ENCODE measurements around the gene ANKRD30B.
"Not testable (repeated sequence)": the region's sequence is repeated elsewhere in the genome, so short reads cannot be mapped to it uniquely, and the experiment has no call there.

Gene ANKRD30B

GRCh38 chr18:14747513-14748474, at the start of gene ANKRD30B:
Gene ANKRD30B, plus strand, starts transcription at chr18:14748172. Its CDS starts 248 bp downstream, at chr18:14748420.
- no peak for DNase-seq (ENCODE audit: low read depth in 2 of 3, low spot score in 1 of 3)

GRCh38 chr18:14701286-14702040, 46.5 kb upstream of the ANKRD30B start:
- not testable (repeated sequence) for DNase-seq (ENCODE audit: low read depth in 2 of 3, low spot score in 1 of 3)

GRCh38 chr18:14709761-14710160, 38.2 kb upstream of the ANKRD30B start:
- DNase-seq (ENCODE audit: low read depth in 2 of 3, low spot score in 1 of 3), result not testable (repeated sequence)

GRCh38 chr18:14721569-14721968, 26.4 kb upstream of the ANKRD30B start:
- DNase-seq (ENCODE audit: low read depth in 2 of 3, low spot score in 1 of 3), result not testable (repeated sequence)

- not testable (repeated sequence) for DNase-seq (ENCODE audit: low read depth in 2 of 3, low spot score in 1 of 3)
These were observed 8.9 kb upstream of the ANKRD30B start for GRCh38 chr18:14739056-14739455.

GRCh38 chr18:14746897-14747296, 1.1 kb upstream of the ANKRD30B start:
- no peak for DNase-seq (ENCODE audit: low read depth in 2 of 3, low spot score in 1 of 3)

GRCh38 chr18:14748496-14748895, 524 bp downstream of the ANKRD30B start:
- DNase-seq (ENCODE audit: low read depth in 2 of 3, low spot score in 1 of 3), result no peak

GRCh38 chr18:14763566-14763965, 15.6 kb downstream of the ANKRD30B start:
- DNase-seq (ENCODE audit: low read depth in 2 of 3, low spot score in 1 of 3), result not testable (repeated sequence)

- DNase-seq (ENCODE audit: low read depth in 2 of 3, low spot score in 1 of 3), result no peak
These were observed 19.5 kb downstream of the ANKRD30B start for GRCh38 chr18:14767474-14767873.

- DNase-seq (ENCODE audit: low read depth in 2 of 3, low spot score in 1 of 3), result no peak
These were observed 20.3 kb downstream of the ANKRD30B start for GRCh38 chr18:14768241-14768640.

GRCh38 chr18:14769381-14769780, 21.4 kb downstream of the ANKRD30B start:
- no peak for DNase-seq (ENCODE audit: low read depth in 2 of 3, low spot score in 1 of 3)

GRCh38 chr18:14776801-14777200, 28.8 kb downstream of the ANKRD30B start:
- no peak for DNase-seq (ENCODE audit: low read depth in 2 of 3, low spot score in 1 of 3)

GRCh38 chr18:14781671-14782070, 33.7 kb downstream of the ANKRD30B start:
- DNase-seq (ENCODE audit: low read depth in 2 of 3, low spot score in 1 of 3), result no peak

GRCh38 chr18:14784133-14784532, 36.2 kb downstream of the ANKRD30B start:
- DNase-seq (ENCODE audit: low read depth in 2 of 3, low spot score in 1 of 3), result no peak

GRCh38 chr18:14796876-14797275, 48.9 kb downstream of the ANKRD30B start:
- DNase-seq (ENCODE audit: low read depth in 2 of 3, low spot score in 1 of 3), result not testable (repeated sequence)

GRCh38 chr18:14797969-14798764, 50.2 kb downstream of the ANKRD30B start:
- DNase-seq (ENCODE audit: low read depth in 2 of 3, low spot score in 1 of 3), result not testable (repeated sequence)

GRCh38 chr18:14811081-14811480, 63.1 kb downstream of the ANKRD30B start:
- not testable (repeated sequence) for DNase-seq (ENCODE audit: low read depth in 2 of 3, low spot score in 1 of 3)

- not testable (repeated sequence) for DNase-seq (ENCODE audit: low read depth in 2 of 3, low spot score in 1 of 3)
These were observed 79.1 kb downstream of the ANKRD30B start for GRCh38 chr18:14826972-14827632.

- not testable (repeated sequence) for DNase-seq (ENCODE audit: low read depth in 2 of 3, low spot score in 1 of 3)
These were observed 93.6 kb downstream of the ANKRD30B start for GRCh38 chr18:14841607-14842006.

GRCh38 chr18:14851533-14851932, 103.6 kb downstream of the ANKRD30B start:
- not testable (repeated sequence) for DNase-seq (ENCODE audit: low read depth in 2 of 3, low spot score in 1 of 3)

Measured in stimulated activated CD4-positive, alpha-beta T cell treated with anti-CD3 and anti-CD28 coated beads, Interleukin-12 subunit alpha, Interleukin-12 subunit beta, amount 100 ng/mL, for 48 hours (primary cell).